ENCODE data around the gene UBASH3A.

The UBASH3A gene

GRCh38 chr21:42424914-42425541 lies 21.3 kb downstream of the UBASH3A start:
- Mint-ChIP-seq H3K4me1 (peaks cover 78% of the 10 kb centered on the region), H3K27ac (peak overlapping the region; percentile 90), H3K36me3 (peaks cover 27% of the 10 kb centered on the region), H3K27me3 (no peaks in the 10 kb centered on the region), H3K4me3 (peak overlapping the region; percentile 71), H3K9me3 (no peaks in the 10 kb centered on the region)

GRCh38 chr21:42425591-42425990 lies 21.9 kb downstream of the UBASH3A start:
- peaks cover 74% of the 10 kb centered on the region for H3K4me1 Mint-ChIP-seq
- H3K9me3 Mint-ChIP-seq, result no peaks in the 10 kb centered on the region
- H3K36me3 Mint-ChIP-seq, result peaks cover 27% of the 10 kb centered on the region
- peak overlapping the region; percentile 90 for H3K27ac Mint-ChIP-seq
- no peaks in the 10 kb centered on the region for H3K27me3 Mint-ChIP-seq
- peak overlapping the region; percentile 71 for H3K4me3 Mint-ChIP-seq

DNA sequence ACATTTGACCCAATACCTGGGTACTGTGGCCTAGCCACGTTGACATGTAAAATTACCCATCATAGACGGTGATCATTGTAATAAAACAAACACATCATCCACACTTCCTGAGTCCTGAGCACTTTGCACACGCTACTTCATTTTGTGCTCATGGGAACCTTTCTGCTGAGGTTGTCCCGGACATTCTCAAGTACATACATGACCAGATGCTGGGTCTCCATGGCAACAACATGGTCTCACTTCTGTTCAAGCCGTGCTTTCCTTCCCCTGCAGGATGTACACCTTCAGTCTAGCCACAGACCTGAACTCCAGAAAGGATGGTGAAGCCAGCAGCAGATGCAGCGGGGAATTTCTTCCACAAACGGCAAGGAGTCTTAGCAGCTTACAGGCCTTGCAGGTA lies 22.7 kb downstream of the UBASH3A start:
- Mint-ChIP-seq H3K4me3 (no peak overlapping the region), H3K9me3 (no peaks in the 10 kb centered on the region), H3K27ac (no peak overlapping the region), H3K36me3 (peaks cover 20% of the 10 kb centered on the region), H3K4me1 (peaks cover 66% of the 10 kb centered on the region), H3K27me3 (no peaks in the 10 kb centered on the region)

GRCh38 chr21:42426876-42427480 lies 23.3 kb downstream of the UBASH3A start:
- peaks cover 60% of the 10 kb centered on the region for H3K4me1 Mint-ChIP-seq
- H3K36me3 Mint-ChIP-seq, result peaks cover 14% of the 10 kb centered on the region
- no peaks in the 10 kb centered on the region for H3K9me3 Mint-ChIP-seq

GRCh38 chr21:42427809-42428419 lies 24.2 kb downstream of the UBASH3A start:
- Mint-ChIP-seq H3K27me3 (no peaks in the 10 kb centered on the region), H3K36me3 (peaks cover 20% of the 10 kb centered on the region), H3K27ac (peak overlapping the region; percentile 35), H3K9me3 (no peaks in the 10 kb centered on the region), H3K4me1 (peaks cover 55% of the 10 kb centered on the region), H3K4me3 (no peak overlapping the region)

More at GRCh38 chr21:42426876-42427480, 23.3 kb downstream of the UBASH3A start:
- H3K27ac Mint-ChIP-seq, result peak overlapping the region; percentile 76
- no peak overlapping the region for H3K4me3 Mint-ChIP-seq
- H3K27me3 Mint-ChIP-seq, result no peaks in the 10 kb centered on the region

GRCh38 chr21:42429021-42429420 lies 25.3 kb downstream of the UBASH3A start:
- Mint-ChIP-seq H3K9me3 (no peaks in the 10 kb centered on the region), H3K4me1 (peaks cover 54% of the 10 kb centered on the region), H3K4me3 (no peak overlapping the region), H3K27ac (peak overlapping the region; percentile 12), H3K36me3 (peaks cover 24% of the 10 kb centered on the region), H3K27me3 (no peaks in the 10 kb centered on the region)

DNA sequence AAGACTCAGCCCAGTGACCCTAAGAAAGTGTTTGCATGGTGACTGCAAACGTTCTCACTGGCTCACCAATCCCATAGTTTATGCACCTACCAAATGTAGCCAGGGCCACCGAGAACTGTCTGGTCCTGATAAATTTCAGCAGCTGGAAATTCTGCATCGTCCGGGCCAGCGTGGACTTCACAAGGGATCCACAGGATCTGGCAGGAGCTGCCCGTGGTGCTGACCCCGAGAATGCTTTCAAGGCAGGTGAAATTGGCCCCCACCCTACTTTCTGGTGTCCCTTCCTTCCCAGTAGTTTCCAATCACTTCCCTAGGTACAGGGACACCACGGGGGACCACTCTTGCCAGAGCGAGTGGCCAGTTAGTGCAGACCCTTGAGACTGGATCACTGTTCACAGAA lies 26.2 kb downstream of the UBASH3A start:
- H3K4me1 Mint-ChIP-seq, result peaks cover 54% of the 10 kb centered on the region
- no peaks in the 10 kb centered on the region for H3K27me3 Mint-ChIP-seq
- no peak overlapping the region for H3K4me3 Mint-ChIP-seq
- no peaks in the 10 kb centered on the region for H3K9me3 Mint-ChIP-seq
- H3K27ac Mint-ChIP-seq, result peak overlapping the region; percentile 17
- H3K36me3 Mint-ChIP-seq, result peaks cover 30% of the 10 kb centered on the region

GRCh38 chr21:42430521-42430920 lies 26.8 kb downstream of the UBASH3A start:
- Mint-ChIP-seq H3K27me3 (no peaks in the 10 kb centered on the region), H3K27ac (no peak overlapping the region), H3K9me3 (no peaks in the 10 kb centered on the region), H3K4me1 (peaks cover 54% of the 10 kb centered on the region), H3K4me3 (no peak overlapping the region), H3K36me3 (peaks cover 35% of the 10 kb centered on the region)

GRCh38 chr21:42431196-42431595 lies 27.5 kb downstream of the UBASH3A start:
- no peak overlapping the region for H3K4me3 Mint-ChIP-seq
- peaks cover 54% of the 10 kb centered on the region for H3K4me1 Mint-ChIP-seq
- H3K36me3 Mint-ChIP-seq, result peaks cover 37% of the 10 kb centered on the region
- H3K9me3 Mint-ChIP-seq, result no peaks in the 10 kb centered on the region
- no peaks in the 10 kb centered on the region for H3K27me3 Mint-ChIP-seq
- peak overlapping the region; percentile 30 for H3K27ac Mint-ChIP-seq

- Mint-ChIP-seq H3K27me3 (no peaks in the 10 kb centered on the region), H3K4me1 (peaks cover 51% of the 10 kb centered on the region), H3K4me3 (no peak overlapping the region), H3K36me3 (peaks cover 37% of the 10 kb centered on the region), H3K9me3 (no peaks in the 10 kb centered on the region), H3K27ac (peak overlapping the region; percentile 57)
Observed at GRCh38 chr21:42432695-42433094, 29.0 kb downstream of the UBASH3A start.

- H3K36me3 Mint-ChIP-seq, result peaks cover 40% of the 10 kb centered on the region
- no peak overlapping the region for H3K4me3 Mint-ChIP-seq
- H3K27ac Mint-ChIP-seq, result peak overlapping the region; percentile 49
- H3K27me3 Mint-ChIP-seq, result no peaks in the 10 kb centered on the region
- H3K9me3 Mint-ChIP-seq, result no peaks in the 10 kb centered on the region
- peaks cover 53% of the 10 kb centered on the region for H3K4me1 Mint-ChIP-seq
Observed at GRCh38 chr21:42433946-42434551, 30.3 kb downstream of the UBASH3A start.

- peaks cover 43% of the 10 kb centered on the region for H3K36me3 Mint-ChIP-seq
- peaks cover 61% of the 10 kb centered on the region for H3K4me1 Mint-ChIP-seq
- H3K4me3 Mint-ChIP-seq, result no peak overlapping the region
- H3K9me3 Mint-ChIP-seq, result no peaks in the 10 kb centered on the region
- no peaks in the 10 kb centered on the region for H3K27me3 Mint-ChIP-seq
- peak overlapping the region; percentile 49 for H3K27ac Mint-ChIP-seq
Observed at GRCh38 chr21:42434884-42435283, 31.2 kb downstream of the UBASH3A start.

DNA sequence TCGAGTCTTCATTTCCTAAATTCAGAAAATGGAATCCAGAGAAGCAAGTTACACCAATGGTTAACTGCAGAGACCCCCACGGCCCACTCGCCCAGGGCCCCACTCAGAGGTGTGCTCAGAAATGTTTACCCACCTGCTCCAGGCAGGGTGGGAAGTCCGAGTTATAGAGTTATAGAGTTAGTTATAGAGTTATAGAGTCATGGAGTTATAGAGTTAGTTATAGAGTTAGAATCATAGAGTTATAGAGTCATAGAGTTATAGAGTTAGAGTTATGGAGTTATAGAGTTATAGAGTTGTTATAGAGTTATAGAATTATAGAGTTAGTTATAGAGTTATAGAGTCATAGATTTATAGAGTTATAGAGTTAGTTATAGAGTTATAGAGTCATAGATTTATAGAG lies 31.7 kb downstream of the UBASH3A start:
- peaks cover 43% of the 10 kb centered on the region for H3K36me3 Mint-ChIP-seq
- peaks cover 65% of the 10 kb centered on the region for H3K4me1 Mint-ChIP-seq

GRCh38 chr21:42435833-42436232 lies 32.1 kb downstream of the UBASH3A start:
- no peaks in the 10 kb centered on the region for H3K27me3 Mint-ChIP-seq
- peaks cover 48% of the 10 kb centered on the region for H3K36me3 Mint-ChIP-seq
- peaks cover 70% of the 10 kb centered on the region for H3K4me1 Mint-ChIP-seq
- no peaks in the 10 kb centered on the region for H3K9me3 Mint-ChIP-seq
- H3K4me3 Mint-ChIP-seq, result no peak overlapping the region
- no peak overlapping the region for H3K27ac Mint-ChIP-seq

More for the DNA sequence above, 31.7 kb downstream of the UBASH3A start:
- Mint-ChIP-seq H3K27me3 (no peaks in the 10 kb centered on the region), H3K27ac (peak overlapping the region; percentile 47), H3K9me3 (no peaks in the 10 kb centered on the region), H3K4me3 (no peak overlapping the region)

- no peak overlapping the region for H3K27ac Mint-ChIP-seq
- no peaks in the 10 kb centered on the region for H3K9me3 Mint-ChIP-seq
- no peak overlapping the region for H3K4me3 Mint-ChIP-seq
- peaks cover 73% of the 10 kb centered on the region for H3K4me1 Mint-ChIP-seq
- H3K36me3 Mint-ChIP-seq, result peaks cover 51% of the 10 kb centered on the region
- no peaks in the 10 kb centered on the region for H3K27me3 Mint-ChIP-seq
Observed at GRCh38 chr21:42436914-42437313, 33.2 kb downstream of the UBASH3A start.

- Mint-ChIP-seq H3K36me3 (peaks cover 47% of the 10 kb centered on the region), H3K9me3 (no peaks in the 10 kb centered on the region), H3K27ac (peak overlapping the region; percentile 70), H3K4me1 (peaks cover 69% of the 10 kb centered on the region), H3K27me3 (no peaks in the 10 kb centered on the region), H3K4me3 (no peak overlapping the region)
Observed at GRCh38 chr21:42437786-42438185, 34.1 kb downstream of the UBASH3A start.

Measured in activated naive CD4-positive, alpha-beta T cell treated with anti-CD3 and anti-CD28 coated beads, Interleukin-2, amount 50 U/mL, for 24 hours (primary cell).